IPS DF 19.7 (cell line): ENCODE results near the gene GALK1.

Source experiments
- DNase-seq: peaks from one replicate; pipeline ENCODE4 v3.0.0-alpha.2; 2013; ENCODE audit warnings: low read depth, low spot score

GALK1 gene

DNA sequence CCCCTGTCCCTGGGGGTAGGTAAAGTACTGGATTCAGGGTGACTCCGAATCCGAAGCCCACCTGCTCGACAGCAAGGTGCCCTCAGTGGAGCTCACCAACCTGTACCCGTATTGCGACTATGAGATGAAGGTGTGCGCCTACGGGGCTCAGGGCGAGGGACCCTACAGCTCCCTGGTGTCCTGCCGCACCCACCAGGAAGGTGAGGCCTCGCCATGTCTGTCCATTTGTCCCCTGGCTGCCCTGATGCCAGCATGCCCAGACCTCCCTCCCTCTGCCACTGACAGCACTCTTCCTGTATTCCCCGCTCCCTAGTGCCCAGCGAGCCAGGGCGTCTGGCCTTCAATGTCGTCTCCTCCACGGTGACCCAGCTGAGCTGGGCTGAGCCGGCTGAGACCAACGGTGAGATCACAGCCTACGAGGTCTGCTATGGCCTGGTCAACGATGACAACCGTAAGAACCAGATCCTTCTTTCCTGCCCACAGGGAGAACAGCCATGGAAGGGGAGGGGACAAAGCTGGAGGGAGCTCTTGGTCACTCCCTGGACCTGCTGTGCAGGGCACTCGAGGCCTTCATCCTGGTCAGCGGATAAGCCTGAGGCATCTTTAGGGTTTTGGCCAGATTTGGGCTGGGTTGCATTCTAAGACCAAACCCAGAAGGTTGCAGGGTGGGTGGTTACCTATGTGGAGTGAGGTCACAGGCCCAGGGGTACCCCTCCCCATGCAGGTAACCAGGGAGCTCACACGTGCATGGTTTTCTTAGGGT, 14.2 kb downstream of the GALK1 start:
- DNase-seq, result no peak

DNA sequence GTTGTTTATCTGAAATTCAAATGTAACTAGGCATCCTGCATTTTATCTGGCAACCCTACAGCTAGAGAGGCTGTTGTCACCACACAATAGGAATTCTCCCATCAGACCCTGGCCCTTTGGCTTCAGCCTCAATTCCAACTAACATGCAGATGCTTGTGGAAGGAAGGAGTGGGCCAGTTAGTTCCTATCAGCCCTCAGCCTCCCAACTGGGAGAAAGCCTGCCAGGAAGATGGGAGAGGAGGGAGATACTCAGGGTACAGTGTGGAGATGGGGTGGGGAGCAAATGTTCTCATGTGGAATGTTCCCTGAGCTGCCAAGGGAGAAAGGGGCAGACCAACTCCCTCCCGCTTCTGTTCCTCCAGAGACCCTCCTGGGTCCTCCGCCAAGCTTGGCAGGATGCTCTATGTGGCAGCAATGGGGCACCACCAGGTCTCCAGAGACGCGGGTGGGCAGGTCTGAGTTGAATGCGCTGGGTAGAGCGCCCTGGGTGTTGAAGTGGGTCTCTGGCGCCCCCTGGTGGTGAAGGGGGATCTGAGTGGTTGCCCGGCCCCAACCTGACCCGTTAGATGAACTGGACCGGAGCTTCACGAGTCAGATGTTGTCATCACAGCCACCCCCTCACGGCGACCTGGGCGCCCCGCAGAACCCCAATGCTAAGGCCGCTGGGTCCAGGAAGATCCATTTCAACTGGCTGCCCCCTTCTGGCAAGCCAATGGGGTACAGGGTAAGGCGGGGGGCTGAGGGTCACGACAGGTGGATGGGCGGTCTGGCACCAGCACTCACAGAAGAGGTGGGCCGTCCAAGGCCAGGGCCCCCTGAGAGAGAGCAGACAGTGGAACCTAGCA, 15.2 kb downstream of the GALK1 start:
- no peak for DNase-seq

DNA sequence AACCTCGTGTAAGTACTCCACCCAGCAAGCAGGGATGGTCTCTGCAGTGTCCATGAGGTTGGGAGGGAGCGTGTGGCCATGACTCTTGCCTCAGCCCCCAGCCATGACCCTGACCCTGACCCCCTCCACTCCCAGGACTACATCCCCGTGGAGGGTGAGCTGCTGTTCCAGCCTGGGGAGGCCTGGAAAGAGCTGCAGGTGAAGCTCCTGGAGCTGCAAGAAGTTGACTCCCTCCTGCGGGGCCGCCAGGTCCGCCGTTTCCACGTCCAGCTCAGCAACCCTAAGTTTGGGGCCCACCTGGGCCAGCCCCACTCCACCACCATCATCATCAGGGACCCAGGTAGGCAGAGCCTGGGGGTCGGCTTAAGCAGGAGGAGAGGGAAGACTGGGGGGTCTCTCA, 16.3 kb downstream of the GALK1 start:
- no peak for DNase-seq

DNA sequence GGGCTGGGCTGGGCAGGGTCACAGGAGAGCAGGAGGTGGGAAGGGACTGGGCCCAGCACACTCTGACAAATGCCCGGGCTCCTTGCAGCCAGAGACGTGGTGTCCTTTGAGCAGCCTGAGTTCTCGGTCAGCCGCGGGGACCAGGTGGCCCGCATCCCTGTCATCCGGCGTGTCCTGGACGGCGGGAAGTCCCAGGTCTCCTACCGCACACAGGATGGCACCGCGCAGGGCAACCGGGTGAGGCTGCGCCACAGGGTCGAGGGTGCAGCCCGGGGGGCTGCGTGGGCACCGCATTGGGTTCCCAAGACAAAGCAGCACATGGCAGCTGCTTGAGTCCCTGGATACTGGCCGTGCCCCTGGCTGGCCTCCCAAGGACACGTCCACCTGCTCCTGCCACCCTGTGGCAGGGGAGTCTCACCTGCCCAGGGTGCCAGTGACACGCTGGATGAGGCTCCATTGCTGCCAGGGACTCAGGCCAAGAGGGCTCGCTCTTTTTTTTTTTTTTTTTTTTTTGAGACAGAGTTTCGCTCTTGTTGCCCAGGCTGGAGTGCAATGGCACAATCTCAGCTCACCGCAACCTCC, 21.3 kb downstream of the GALK1 start:
- no peak for DNase-seq

DNA sequence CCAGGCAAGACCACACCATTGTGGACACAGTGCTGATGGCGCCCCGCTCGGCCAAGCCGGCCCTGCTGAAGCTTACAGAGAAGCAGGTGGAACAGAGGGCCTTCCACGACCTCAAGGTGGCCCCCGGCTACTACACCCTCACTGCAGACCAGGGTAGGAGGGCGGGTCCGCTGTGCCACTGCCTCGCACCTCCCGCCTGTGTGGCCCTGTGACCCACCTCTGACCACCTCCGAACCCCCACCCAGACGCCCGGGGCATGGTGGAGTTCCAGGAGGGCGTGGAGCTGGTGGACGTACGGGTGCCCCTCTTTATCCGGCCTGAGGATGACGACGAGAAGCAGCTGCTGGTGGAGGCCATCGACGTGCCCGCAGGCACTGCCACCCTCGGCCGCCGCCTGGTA, 22.7 kb downstream of the GALK1 start:
- DNase-seq, result no peak

DNA sequence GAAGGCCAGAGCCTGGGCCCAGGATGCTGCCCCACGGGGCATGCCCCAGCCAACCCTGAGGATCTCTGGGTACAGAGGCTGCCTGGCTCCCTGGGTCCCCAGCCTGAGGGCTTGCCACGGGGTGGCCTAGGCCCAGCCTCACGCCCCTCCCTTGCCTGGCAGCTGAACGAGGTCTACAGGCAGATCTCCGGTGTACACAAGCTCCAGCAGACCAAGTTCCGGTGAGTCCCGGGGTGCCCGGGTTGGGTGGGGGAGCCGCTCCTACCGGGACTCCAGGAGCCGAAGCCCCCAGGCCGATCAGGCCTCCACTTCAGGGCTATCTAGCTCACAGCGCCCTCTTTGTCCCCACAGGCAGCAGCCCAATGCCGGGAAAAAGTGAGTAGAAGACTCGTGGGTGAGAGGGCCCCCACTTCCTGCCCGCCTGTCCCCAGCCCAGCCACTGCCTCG, 24.3 kb downstream of the GALK1 start:
- DNase-seq, result no peak

DNA sequence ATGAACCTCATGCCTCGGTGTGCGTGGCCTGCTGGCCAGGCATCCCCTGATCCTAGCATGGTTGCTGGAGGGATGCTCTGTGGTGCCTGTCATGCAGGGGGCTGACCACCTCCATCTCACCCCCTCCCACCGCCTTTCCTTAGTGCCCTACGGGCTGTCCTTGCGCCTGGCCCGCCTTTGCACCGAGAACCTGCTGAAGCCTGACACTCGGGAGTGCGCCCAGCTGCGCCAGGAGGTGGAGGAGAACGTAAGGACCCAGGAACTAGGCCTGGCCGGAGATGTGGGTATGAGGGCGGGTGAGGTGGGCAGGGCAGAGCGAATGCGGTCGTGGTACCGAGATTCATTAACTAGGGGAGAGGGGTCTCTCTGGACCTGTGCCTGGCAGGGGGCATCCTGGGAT, 24.8 kb downstream of the GALK1 start:
- no peak for DNase-seq

DNA sequence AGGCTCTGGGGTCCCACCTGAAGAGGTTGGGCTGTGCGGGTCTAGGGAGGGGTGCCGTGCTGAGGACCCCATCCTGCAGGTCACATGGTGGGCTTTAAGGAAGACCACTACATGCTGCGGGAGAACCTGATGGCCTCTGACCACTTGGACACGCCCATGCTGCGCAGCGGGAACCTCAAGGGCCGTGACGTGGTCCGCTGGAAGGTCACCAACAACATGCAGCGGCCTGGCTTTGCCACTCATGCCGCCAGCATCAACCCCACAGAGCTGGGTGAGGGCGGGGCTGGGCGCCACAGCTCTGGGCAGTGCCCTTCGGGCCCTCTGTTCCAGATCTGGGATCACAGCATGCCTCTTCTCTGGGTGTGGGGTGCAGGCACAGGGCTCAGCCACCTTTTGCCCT, 25.2 kb downstream of the GALK1 start:
- DNase-seq, result no peak

DNA sequence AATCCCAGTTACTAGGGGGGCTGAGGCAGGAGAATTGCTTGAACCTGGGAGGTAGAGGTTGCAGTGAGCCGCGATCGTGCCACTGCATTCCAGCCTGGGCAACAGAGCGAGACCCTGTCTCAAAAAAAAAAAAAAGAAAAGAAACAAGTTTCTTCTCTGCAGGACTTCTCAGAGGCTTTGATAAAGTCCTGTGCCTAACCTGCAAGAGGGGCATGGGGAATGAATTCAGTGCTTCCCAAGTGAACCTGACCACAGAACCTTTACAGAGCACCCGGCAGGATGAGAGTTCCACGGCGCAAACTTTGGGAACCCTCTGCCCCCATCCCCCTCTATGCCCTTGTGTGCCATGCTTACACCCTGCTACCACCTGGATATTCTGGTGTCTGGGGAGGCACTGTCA, 25.8 kb downstream of the GALK1 start:
- no peak for DNase-seq

DNA sequence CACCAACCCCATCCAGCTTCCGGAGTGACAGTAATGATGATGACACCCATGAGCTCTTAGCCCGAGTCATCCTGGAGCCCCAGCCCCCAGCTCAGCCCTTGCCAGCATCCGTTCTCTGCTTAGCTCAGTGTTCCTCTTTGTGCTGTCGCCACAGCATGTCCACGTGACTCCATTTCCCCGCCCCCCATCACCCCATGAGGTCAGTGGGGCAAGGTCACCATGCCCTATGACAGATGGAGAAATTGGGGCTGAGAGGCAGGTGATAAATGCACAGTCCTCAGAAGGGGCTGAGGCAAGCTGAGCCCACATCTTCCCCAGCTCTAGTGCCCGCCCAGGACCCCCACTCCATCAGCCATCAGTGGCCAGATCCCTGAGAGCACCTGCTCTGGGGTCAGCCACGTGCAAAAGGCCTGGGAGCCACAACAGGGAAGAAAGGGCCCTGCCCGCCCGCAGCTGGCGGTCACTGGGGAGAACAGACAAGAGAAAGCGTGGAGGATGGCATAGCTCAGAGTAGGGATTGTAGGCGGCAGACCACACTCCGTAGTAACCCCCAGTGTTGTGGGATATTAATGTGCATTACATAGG, 26.7 kb downstream of the GALK1 start:
- DNase-seq, result no peak

DNA sequence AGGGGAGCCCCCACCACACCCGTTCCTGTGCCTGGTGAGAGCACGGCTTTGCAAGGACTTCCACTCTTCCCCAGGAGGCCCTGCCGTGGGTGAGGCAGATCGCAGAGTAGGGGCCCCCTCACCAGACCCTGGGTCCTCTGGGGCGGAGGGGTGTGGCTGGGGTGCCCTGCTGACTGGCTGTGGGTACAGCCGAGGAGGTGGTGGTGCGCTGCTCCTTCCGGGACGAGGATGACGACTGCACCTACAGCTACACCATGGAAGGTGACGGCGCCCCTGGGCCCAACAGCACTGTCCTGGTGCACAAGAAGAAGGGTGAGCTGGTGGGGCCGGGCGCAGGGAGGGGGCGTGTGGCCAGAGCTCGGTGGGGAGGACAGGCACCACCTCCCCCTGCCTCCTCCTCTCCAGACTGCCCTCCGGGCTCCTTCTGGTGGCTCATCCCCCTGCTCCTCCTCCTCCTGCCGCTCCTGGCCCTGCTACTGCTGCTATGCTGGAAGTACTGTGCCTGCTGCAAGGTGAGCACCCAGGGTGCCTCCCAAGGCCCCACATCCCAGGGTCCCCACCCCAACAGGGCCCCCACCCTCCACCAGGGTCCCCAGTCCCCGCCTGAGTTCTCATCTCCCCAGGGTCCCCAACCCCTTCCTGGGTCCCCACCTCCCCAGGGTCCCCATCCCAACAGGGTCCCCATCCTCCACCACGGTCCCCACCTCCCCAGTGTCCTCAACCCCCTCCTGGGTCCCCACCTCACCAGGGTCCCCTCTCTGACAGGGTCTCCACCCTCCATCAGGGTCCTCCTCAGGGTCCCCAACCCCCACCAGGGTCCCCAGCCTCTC, 27.6 kb downstream of the GALK1 start:
- DNase-seq, result no peak

DNA sequence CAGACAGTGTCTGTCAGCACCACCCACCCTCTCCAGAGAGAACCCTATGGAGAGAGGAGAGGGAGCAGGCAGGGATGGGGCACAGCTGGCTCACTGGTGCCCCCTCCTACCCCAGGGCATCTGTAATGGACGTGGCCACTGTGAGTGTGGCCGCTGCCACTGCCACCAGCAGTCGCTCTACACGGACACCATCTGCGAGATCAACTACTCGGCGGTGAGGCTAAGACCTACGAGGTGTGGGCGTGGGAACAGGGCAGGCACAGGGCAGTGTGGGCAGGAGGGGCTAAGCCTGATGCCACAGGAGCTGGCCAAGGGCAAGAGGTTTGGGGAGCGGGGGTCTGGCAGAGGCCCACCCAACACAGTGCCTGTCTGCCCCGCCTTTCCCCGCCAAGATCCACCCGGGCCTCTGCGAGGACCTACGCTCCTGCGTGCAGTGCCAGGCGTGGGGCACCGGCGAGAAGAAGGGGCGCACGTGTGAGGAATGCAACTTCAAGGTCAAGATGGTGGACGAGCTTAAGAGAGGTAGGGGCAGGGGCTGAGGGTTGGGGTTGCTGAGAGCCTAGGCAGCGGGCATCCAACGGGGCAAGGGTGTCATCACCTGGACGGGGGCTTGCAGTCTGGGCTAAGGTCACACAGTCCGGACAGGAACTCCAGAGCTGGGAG, 28.7 kb downstream of the GALK1 start:
- no peak for DNase-seq

DNA sequence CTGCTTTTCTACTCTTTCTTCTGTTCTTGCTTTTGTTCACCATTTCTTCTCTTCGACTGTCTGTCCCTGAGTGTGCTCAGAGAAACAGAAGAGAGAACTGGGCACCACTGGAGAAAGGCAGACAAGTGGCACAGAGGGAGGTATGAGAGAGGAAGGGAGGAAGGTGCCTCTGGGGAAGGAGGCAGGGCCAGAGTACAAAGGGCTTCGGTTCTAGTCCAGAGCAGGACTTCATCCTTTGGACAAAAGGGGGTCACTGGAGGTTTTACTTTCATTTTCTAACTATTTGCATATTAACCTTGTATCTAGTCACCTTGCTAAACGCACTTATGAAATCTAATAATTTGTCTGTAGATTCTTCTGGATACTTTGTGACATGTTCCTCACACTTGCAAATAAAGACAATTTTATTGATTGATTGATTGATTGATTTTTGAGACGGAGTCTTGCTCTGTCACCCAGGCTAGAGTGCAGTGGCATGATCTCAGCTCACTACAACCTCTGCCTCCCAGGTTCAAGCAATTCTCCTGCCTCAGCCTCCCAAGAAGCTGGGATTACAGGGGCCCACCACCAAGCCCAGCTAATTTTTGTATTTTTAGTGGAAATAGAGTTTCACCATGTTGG, 30.2 kb downstream of the GALK1 start:
- no peak for DNase-seq

DNA sequence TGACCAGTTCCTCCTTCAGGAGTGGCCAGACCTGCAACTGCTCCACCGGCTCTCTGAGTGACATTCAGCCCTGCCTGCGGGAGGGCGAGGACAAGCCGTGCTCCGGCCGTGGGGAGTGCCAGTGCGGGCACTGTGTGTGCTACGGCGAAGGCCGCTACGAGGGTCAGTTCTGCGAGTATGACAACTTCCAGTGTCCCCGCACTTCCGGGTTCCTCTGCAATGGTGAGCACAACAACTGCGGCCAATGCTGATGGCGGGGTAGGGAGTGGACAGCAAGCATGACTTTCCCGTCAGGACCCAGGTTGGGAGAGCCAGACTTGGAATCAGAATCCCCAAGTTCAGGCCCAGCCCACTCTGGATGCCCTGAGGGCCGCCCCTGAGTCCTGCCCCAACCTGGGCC, 31.5 kb downstream of the GALK1 start:
- no peak for DNase-seq

DNA sequence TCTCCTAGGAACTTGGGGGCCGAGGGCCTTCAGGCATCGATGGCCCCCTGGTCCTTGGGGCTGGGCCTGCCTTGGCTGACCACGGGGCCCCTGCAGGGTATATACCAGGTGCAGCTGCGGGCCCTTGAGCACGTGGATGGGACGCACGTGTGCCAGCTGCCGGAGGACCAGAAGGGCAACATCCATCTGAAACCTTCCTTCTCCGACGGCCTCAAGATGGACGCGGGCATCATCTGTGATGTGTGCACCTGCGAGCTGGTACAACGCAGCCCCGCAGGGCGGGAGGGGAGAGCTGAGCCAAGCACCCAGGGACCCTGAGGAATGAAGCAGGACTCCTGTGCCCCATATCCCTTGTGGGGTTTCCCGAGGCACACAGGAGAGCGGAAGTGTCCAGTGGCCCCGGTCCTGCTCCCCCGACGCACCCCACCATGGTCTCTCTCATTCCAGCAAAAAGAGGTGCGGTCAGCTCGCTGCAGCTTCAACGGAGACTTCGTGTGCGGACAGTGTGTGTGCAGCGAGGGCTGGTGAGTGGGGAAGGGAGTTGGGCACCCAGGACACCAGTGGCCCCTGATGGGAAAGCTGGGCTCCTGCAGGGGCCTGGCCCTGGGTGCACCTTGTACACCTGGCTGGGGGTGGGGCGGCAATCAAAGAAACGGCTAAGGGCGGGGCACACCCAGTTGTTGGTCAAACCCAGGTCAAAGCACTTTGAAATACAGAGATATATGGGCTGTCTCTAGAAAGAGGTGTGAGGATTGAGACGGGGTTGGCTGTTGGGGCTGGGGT, 33.1 kb downstream of the GALK1 start:
- DNase-seq, result no peak

DNA sequence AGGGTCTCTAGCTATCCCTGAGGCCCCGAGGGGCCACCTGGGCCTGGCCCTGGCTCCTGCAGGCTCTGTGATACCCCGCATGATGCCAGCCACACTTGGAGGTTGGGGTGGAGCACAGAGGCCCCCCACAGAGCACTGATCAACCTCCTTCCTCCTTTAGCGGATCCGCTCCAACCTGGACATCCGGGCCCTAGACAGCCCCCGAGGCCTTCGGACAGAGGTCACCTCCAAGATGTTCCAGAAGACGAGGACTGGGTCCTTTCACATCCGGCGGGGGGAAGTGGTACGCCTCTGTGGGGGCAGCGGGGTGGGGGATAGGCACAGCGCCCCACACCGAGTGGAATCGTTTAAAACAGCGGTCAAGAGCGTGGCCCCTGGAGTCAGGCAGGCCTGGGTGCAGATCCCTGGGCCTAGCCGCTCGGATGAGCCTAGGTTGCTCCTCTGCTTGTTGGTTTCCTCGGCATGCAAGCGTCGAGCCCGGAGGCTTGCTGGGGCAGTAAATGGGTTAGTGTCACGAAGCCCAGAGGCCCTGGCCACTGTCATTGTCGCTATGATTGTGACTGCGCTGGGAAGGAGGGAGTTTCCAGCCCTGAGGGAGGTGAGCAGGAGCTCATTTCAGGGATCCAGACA, 33.8 kb downstream of the GALK1 start:
- DNase-seq, result no peak

DNA sequence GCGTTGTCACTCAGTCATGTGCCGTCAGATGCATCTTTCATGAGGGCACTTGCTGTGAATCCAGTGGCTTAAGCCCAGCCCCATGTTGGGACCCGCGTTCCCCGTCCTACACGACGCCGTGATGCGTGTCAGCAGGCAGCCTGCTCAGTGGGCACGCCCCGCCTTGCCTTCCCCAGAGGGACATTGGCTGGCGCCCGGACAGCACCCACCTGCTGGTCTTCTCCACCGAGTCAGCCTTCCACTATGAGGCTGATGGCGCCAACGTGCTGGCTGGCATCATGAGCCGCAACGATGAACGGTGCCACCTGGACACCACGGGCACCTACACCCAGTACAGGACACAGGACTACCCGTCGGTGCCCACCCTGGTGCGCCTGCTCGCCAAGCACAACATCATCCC, 34.9 kb downstream of the GALK1 start:
- DNase-seq, result no peak

DNA sequence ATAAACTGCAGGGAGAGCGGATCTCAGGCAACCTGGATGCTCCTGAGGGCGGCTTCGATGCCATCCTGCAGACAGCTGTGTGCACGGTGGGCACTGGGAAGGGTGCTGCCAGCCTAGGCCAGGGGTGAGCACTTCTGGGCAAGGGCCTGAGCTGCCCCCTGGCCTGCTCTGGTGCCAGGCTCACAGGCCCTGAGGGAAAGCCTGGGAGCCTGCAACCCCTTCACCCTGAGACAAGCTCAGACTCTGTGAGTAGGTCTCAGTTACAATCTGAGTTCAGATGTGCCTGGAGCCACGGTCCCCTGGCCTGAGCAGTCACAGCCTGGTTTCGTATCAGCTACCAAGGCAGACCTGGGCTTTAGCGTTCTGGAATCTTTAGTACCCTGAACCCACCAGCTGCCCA, 35.6 kb downstream of the GALK1 start:
- DNase-seq, result no peak

DNA sequence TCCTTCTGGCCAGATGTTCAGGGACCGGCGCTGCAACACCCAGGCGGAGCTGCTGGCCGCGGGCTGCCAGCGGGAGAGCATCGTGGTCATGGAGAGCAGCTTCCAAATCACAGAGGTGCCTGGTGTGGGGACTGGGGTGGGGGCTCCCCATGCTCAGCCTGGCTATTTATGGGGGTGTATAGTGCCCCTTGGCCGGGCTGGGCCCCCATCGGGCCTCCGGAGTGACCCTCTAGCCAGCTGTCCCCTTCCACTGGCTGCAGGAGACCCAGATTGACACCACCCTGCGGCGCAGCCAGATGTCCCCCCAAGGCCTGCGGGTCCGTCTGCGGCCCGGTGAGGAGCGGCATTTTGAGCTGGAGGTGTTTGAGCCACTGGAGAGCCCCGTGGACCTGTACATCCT, 37.6 kb downstream of the GALK1 start:
- no peak for DNase-seq
